ENCODE data around the gene RCAN2.

DNA sequence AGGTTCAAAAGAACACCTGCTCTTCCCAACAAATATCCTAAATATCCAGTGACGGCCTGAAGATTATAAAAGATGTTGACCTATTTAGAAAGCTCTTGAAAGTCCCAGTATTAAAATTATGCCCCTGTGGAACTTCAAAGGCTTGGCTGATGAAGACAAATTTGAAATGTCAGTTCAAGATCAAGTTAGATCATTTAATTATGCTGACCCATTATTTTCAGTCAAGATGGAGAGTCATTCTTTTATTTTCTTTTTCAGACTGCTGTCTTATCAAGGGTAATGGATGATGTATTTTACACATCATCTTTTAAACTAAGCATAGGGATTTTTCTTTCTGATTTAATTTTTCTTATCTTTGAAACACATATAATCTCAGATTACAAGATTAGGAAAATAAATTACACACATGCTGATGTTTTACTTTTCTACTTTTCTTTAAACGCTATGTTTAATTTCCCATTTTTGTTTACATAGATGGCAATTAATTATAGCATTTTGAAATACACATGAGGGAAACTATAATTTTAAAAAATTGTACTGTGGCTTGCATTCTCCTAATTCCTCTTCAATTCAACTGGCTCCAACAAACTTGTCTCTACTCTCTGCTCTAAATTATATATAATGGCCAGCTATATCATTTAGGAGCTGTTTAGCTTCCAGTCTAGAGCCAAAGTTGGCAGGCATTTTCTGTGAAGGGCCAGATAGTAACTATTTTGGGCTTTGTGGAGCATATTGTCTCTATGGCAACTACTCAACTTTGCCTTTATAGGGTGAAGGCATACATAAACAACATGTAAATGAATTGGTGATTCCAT, 123.7 kb downstream of the RCAN2 start:
- no peak for TF ChIP-seq POLR2AphosphoS5 (IDR thresholded peaks at IDR 0.05; ENCODE audit: low read depth, low read length)
- TF ChIP-seq CTCF (IDR thresholded peaks at IDR 0.05): no peak
- no peak for TF ChIP-seq TCF7L2 (IDR thresholded peaks at IDR 0.05; ENCODE audit: low read depth, low read length)
- TF ChIP-seq REST (IDR thresholded peaks at IDR 0.05; ENCODE audit: insufficient read depth in 1 of 2, low read depth in 2 of 2, low read length in 1 of 2): no peak
